Measurements from ENCODE around the gene GRAMD4.

- no peak for TF ChIP-seq CTCF (conservative IDR thresholded peaks at IDR 0.05; ENCODE audit: low read depth, low read length)
- TF ChIP-seq EZH2 (IDR thresholded peaks at IDR 0.05; ENCODE audit: borderline replicate concordance, low read depth, low read length, poor library complexity, severe bottlenecking): no peak
Observed at GRCh38 chr22:46662226-46662625, 42.0 kb downstream of the GRAMD4 start.
